BJ (cell line): ENCODE measurements around the gene FSTL4. TPM values are rescaled to one million over a fixed set of nuclear protein-coding genes. Genes with fewer than 3 reads are reported as not detected.

Experiments
- CTCF ChIA-PET: fragments of 350-600 bp; formaldehyde crosslinking; extraction: SDS; loops from one replicate; lab custom pipeline; 2021; ENCODE audit warnings: antibody characterized with exemption, inconsistent platforms; lab: Yijun Ruan, JAX
- POLR2A ChIA-PET: fragments of 300-600 bp; sonication (Branson Sonifier 250); formaldehyde crosslinking; extraction: SDS; loops from one replicate; lab custom pipeline; 2021; ENCODE audit warnings: antibody characterized with exemption; lab: Charles Lee
- DNase-seq: peaks from one replicate; pipeline ENCODE4 v3.0.0-alpha.2; 2011; ENCODE audit warnings: low read depth
- H3K27me3 ChIP-seq: 2 replicates; pipeline ENCODE4 v1.6.0; 2011; ENCODE audit warnings: low read length; ENCODE audit not compliant: control insufficient read depth, insufficient read depth
- H3K36me3 ChIP-seq: 2 replicates; pipeline ENCODE4 v1.5.1; 2011; ENCODE audit warnings: low read length; ENCODE audit not compliant: control insufficient read depth, insufficient read depth
- H3K4me3 ChIP-seq: 2 replicates; pipeline ENCODE4 v1.5.1; 2011; ENCODE audit warnings: low read depth, mild to moderate bottlenecking, control low read depth, low read length
- polyA plus RNA-seq: library from polyadenylated mRNA; depleted of rRNA; stranded (reverse); fragments of >200 nt; gene quantifications from 2 replicates; pipeline ENCODE4 v1.2.3, GENCODE V29; 2011
- TF ChIP-seq, protein P1 (sequence below): IDR thresholded peaks from 2 replicates; pipeline ENCODE4 v1.5.1; 2011; ENCODE audit warnings: low read depth, mild to moderate bottlenecking, control low read depth, inconsistent platforms, low read length, moderate library complexity; ENCODE audit not compliant: insufficient read depth

Gene FSTL4
- polyA plus RNA-seq, 1 experiment: not detected

GRCh38 chr5:133226186-133226585 is 386.2 kb downstream of the FSTL4 start:
- ChIA-PET CTCF (interaction anchor here (0.5 kb wide), 1 partner anchor 84 kb away, joined by 4 read pairs; no protein-coding TSS in a partner anchor), POLR2A (no interaction called here)
- TF ChIP-seq, protein P1, sequence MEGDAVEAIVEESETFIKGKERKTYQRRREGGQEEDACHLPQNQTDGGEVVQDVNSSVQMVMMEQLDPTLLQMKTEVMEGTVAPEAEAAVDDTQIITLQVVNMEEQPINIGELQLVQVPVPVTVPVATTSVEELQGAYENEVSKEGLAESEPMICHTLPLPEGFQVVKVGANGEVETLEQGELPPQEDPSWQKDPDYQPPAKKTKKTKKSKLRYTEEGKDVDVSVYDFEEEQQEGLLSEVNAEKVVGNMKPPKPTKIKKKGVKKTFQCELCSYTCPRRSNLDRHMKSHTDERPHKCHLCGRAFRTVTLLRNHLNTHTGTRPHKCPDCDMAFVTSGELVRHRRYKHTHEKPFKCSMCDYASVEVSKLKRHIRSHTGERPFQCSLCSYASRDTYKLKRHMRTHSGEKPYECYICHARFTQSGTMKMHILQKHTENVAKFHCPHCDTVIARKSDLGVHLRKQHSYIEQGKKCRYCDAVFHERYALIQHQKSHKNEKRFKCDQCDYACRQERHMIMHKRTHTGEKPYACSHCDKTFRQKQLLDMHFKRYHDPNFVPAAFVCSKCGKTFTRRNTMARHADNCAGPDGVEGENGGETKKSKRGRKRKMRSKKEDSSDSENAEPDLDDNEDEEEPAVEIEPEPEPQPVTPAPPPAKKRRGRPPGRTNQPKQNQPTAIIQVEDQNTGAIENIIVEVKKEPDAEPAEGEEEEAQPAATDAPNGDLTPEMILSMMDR: no peak
- Histone ChIP-seq H3K36me3 (no peaks in the 10 kb centered on the region), H3K4me3 (no peak overlapping the region), H3K27me3 (peaks cover 5% of the 10 kb centered on the region)
- no peak for DNase-seq

- H3K36me3 ChIP-seq: no peaks in the 10 kb centered on the region
- TF ChIP-seq, protein P1: no peak
- CTCF ChIA-PET: no interaction called here
- DNase-seq: no peak
- POLR2A ChIA-PET: no interaction called here
- H3K4me3 ChIP-seq: no peak overlapping the region
- peaks cover 5% of the 10 kb centered on the region for H3K27me3 ChIP-seq
Measured at GRCh38 chr5:133225671-133226152, 386.6 kb downstream of the FSTL4 start.

- DNase-seq: no peak
- Histone ChIP-seq H3K36me3 (no peaks in the 10 kb centered on the region), H3K27me3 (peaks cover 6% of the 10 kb centered on the region), H3K4me3 (no peak overlapping the region)
- ChIA-PET POLR2A (no interaction called here), CTCF (interaction anchor here (0.5 to 1.7 kb wide), 2 partner anchors 14 to 46 kb away, joined by 3 read pairs; no protein-coding TSS in a partner anchor)
- TF ChIP-seq, protein P1: no peak
Measured at GRCh38 chr5:133222979-133223378, 389.4 kb downstream of the FSTL4 start.

GRCh38 chr5:133222521-133222920 is 389.8 kb downstream of the FSTL4 start:
- CTCF ChIA-PET: interaction anchor here (0.5 to 1.7 kb wide), 2 partner anchors 14 to 46 kb away, joined by 3 read pairs; no protein-coding TSS in a partner anchor
- Histone ChIP-seq H3K27me3 (peaks cover 8% of the 10 kb centered on the region), H3K4me3 (no peak overlapping the region), H3K36me3 (no peaks in the 10 kb centered on the region)
- TF ChIP-seq, protein P1: no peak
- POLR2A ChIA-PET: no interaction called here
- DNase-seq: no peak

GRCh38 chr5:133222040-133222439 is 390.3 kb downstream of the FSTL4 start:
- DNase-seq: no peak
- POLR2A ChIA-PET: no interaction called here
- CTCF ChIA-PET: interaction anchor here (1.7 kb wide), 1 partner anchor 13 kb away, joined by 3 read pairs; no protein-coding TSS in a partner anchor
- H3K27me3 ChIP-seq: peaks cover 8% of the 10 kb centered on the region
- no peaks in the 10 kb centered on the region for H3K36me3 ChIP-seq
- no peak overlapping the region for H3K4me3 ChIP-seq
- TF ChIP-seq, protein P1: no peak
